ENCODE measurements around the gene CRIP2. TPM values are rescaled to one million over a fixed set of nuclear protein-coding genes. Genes with fewer than 3 reads are reported as not detected.

Gene CRIP2, protein sequence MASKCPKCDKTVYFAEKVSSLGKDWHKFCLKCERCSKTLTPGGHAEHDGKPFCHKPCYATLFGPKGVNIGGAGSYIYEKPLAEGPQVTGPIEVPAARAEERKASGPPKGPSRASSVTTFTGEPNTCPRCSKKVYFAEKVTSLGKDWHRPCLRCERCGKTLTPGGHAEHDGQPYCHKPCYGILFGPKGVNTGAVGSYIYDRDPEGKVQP
- 13.2 and 22.3 TPM in 2 replicates for total RNA-seq

- no peak for TF ChIP-seq CTCF (IDR thresholded peaks at IDR 0.05; ENCODE audit: insufficient read depth, low read length, severe bottlenecking)
- FAIRE-seq (no peak), DNase-seq (ENCODE audit: low read depth) (no peak)
- H3K27me3 ChIP-seq (ENCODE audit: control insufficient read depth, insufficient read depth, low read length) = no peaks in the 10 kb centered on the region
- peak within 1 kb of the TSS; percentile 68 for H3K4me3 ChIP-seq (ENCODE audit: low read depth, low read length)
- peaks cover under 1% of the 10 kb centered on the region for H3K36me3 ChIP-seq (ENCODE audit: control insufficient read depth, insufficient read depth, low read length)
Measured at GRCh38 chr14:105474483-105475268, at the start of gene CRIP2. Gene CRIP2 (plus strand): TSS chr14:105474821. CDS start chr14:105474863, 42 bp downstream.

DNA sequence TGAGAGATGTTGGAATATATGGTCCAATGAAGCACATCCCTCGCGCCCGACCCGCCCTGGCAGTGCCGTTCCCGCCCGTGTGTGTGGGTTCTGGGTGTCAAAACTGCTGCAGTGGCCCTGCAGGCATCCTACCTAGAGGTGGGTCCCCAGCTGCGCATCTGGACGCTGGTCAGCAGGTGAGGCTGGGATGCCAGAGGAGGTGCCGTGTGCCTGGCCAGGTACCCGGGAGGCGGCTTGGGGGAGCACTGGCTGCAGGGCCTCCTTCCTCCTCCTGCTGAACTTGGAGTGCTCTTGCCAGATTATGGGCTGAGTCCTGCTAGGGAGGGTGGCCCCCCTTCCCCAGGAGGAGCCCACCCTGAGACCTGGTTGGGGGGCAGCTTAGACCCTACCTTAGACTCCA is 49.8 kb upstream of the CRIP2 start:
- no peak overlapping the region for H3K4me3 ChIP-seq (ENCODE audit: low read depth, low read length)
- FAIRE-seq (no peak), DNase-seq (ENCODE audit: low read depth) (no peak)
- TF ChIP-seq CTCF (IDR thresholded peaks at IDR 0.05; ENCODE audit: insufficient read depth, low read length, severe bottlenecking) = no peak
- no peaks in the 10 kb centered on the region for H3K27me3 ChIP-seq (ENCODE audit: control insufficient read depth, insufficient read depth, low read length)
- H3K36me3 ChIP-seq (ENCODE audit: control insufficient read depth, insufficient read depth, low read length) = peaks cover 8% of the 10 kb centered on the region

- Histone ChIP-seq H3K4me3 (ENCODE audit: low read depth, low read length) (no peak overlapping the region), H3K27me3 (ENCODE audit: control insufficient read depth, insufficient read depth, low read length) (no peaks in the 10 kb centered on the region), H3K36me3 (ENCODE audit: control insufficient read depth, insufficient read depth, low read length) (peaks cover 8% of the 10 kb centered on the region)
- DNase-seq (ENCODE audit: low read depth) = no peak
- no peak for FAIRE-seq
- no peak for TF ChIP-seq CTCF (IDR thresholded peaks at IDR 0.05; ENCODE audit: insufficient read depth, low read length, severe bottlenecking)
Measured at GRCh38 chr14:105425823-105426247, 48.8 kb upstream of the CRIP2 start.

- H3K4me3 ChIP-seq (ENCODE audit: low read depth, low read length) = no peak overlapping the region
- DNase-seq (ENCODE audit: low read depth) = no peak
- no peak for TF ChIP-seq CTCF (IDR thresholded peaks at IDR 0.05; ENCODE audit: insufficient read depth, low read length, severe bottlenecking)
- H3K27me3 ChIP-seq (ENCODE audit: control insufficient read depth, insufficient read depth, low read length) = no peaks in the 10 kb centered on the region
- peaks cover 8% of the 10 kb centered on the region for H3K36me3 ChIP-seq (ENCODE audit: control insufficient read depth, insufficient read depth, low read length)
- FAIRE-seq = no peak
Measured at GRCh38 chr14:105426416-105427130, 48.0 kb upstream of the CRIP2 start.

DNA sequence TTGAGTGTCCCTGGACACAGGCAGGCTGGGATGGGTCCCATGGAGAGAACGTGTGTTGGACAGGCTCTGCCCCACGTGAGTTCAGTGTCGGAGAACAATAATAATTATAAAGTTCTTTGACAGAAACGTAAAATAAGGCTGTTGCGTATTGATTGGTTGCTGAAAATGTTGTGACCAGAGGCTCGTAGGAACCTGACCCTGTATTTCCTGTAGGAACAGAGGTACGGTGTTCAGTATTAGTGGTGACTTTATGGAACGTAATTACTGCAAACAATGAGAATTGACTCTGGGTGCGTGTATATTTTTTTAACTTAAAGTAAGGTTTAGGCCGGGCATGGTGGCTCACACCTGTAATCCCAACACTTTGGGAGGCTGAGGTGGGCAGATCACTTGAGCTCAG is 47.2 kb upstream of the CRIP2 start:
- DNase-seq (ENCODE audit: low read depth) (no peak), FAIRE-seq (no peak)
- H3K27me3 ChIP-seq (ENCODE audit: control insufficient read depth, insufficient read depth, low read length) = no peaks in the 10 kb centered on the region
- peaks cover 8% of the 10 kb centered on the region for H3K36me3 ChIP-seq (ENCODE audit: control insufficient read depth, insufficient read depth, low read length)
- H3K4me3 ChIP-seq (ENCODE audit: low read depth, low read length) = no peak overlapping the region
- no peak for TF ChIP-seq CTCF (IDR thresholded peaks at IDR 0.05; ENCODE audit: insufficient read depth, low read length, severe bottlenecking)

All from bronchial epithelial cell (primary cell).